Spleen (tissue), 11 donors: ENCODE data around the gene MEIG1. TPM values are rescaled to one million over a fixed set of nuclear protein-coding genes. Genes with fewer than 3 reads are reported as not detected.
"Not testable (repeated sequence)": the region's sequence is repeated elsewhere in the genome, so short reads cannot be mapped to it uniquely, and the experiment has no call there.

Source experiments
- DNase-seq: peaks from one replicate; pipeline ENCODE4 v3.0.0-alpha.2; 2020
- H3K27ac ChIP-seq, 8 donors: fragments of 200-600 bp; sonication (generic) in 7 of 8; 1 replicate in 4 of 8; 2 replicates in 4 of 8; pipeline versions ENCODE4 v1.5.0 to v1.8.0; 2016 to 2021; ENCODE audit warnings: inconsistent platforms in 4 of 8, mild to moderate bottlenecking in 4 of 8, moderate library complexity in 1 of 8
- H3K27me3 ChIP-seq, 7 donors: fragments of 200-600 bp; sonication (generic) in 6 of 7; replicated peaks in 1 of 7; 1 replicate in 4 of 7; 2 replicates in 3 of 7; pipeline versions ENCODE4 v1.5.0 to v1.8.0; 2016 to 2021; ENCODE audit warnings: inconsistent platforms in 3 of 7, mild to moderate bottlenecking in 1 of 7
- H3K36me3 ChIP-seq, 6 donors: fragments of 200-600 bp; sonication (generic) in 5 of 6; 1 replicate in 4 of 6; 2 replicates in 2 of 6; pipeline versions ENCODE4 v1.5.0 to v1.8.0; 2016 to 2021; ENCODE audit warnings: inconsistent platforms in 2 of 6
- H3K4me1 ChIP-seq, 6 donors: fragments of 200-600 bp; sonication (generic) in 5 of 6; 1 replicate in 3 of 6; 2 replicates in 3 of 6; pipeline versions ENCODE4 v1.5.0 to v1.8.0; 2016 to 2021; ENCODE audit warnings: inconsistent platforms in 3 of 6
- H3K4me3 ChIP-seq, 8 donors: fragments of 200-600 bp; sonication (generic) in 7 of 8; 1 replicate in 4 of 8; 2 replicates in 4 of 8; pipeline versions ENCODE4 v1.5.0 to v1.8.0; 2016 to 2021; ENCODE audit warnings: inconsistent platforms in 4 of 8, mild to moderate bottlenecking in 4 of 8, moderate library complexity in 2 of 8
- H3K9me3 ChIP-seq, 8 donors: fragments of 200-600 bp; sonication (generic) in 7 of 8; 1 replicate in 4 of 8; 2 replicates in 4 of 8; pipeline versions ENCODE4 v1.5.0 to v1.8.0; 2016 to 2021; ENCODE audit warnings: inconsistent platforms in 4 of 8
- POLR2A ChIP-seq, 3 donors: fragments of 450-650 bp; IDR thresholded peaks; one replicate each; pipeline ENCODE4 v1.5.1; 2017; ENCODE audit warnings: antibody characterized with exemption in 3 of 3, mild to moderate bottlenecking in 1 of 3
- POLR2AphosphoS5 ChIP-seq, 3 donors: sonication (generic); formaldehyde crosslinking; IDR thresholded peaks; one replicate each; pipeline ENCODE4 v1.5.1; 2017; ENCODE audit warnings: antibody characterized with exemption in 3 of 3
- WGBS, 5 donors: extraction: QIAGEN DNeasy Blood & Tissue Kit in 3 of 5; methylation state at CpG; one replicate each; pipeline versions ENCODE4 v1.1.5 to v1.1.7; 2013 to 2018; 5-methylcytosine and 5-hydroxymethylcytosine counted together
- intact Hi-C: fragments of 100-400 bp; cut with DNase I; formaldehyde crosslinking; loops from one replicate; pipeline ENCODE4 v1.15.0; 2023; ENCODE audit warnings: low total_unique reads
- polyA plus RNA-seq, 3 donors: library from polyadenylated mRNA; stranded (reverse); fragments of 200-250 nt; gene quantifications; one replicate each; pipeline ENCODE4 v1.2.1, GENCODE V29; 2013
- total RNA-seq, 7 donors: library from RNA; depleted of rRNA in 3 of 7; stranded (reverse); fragments of >200 nt in 3 of 7; fragmentation: NEBNext Ultra II Directional in 4 of 7; extraction: Animal tissue kit (Norgen Biotek cat#: 25700) in 4 of 7; gene quantifications; one replicate each; pipeline versions ENCODE4 v1.1.0 to v1.2.1, GENCODE V29; 2016 to 2021
- TF ChIP-seq, protein P1 (sequence below), 11 experiments: fragments of 200-600 bp in 7 of 11; fragments of 450-650 bp in 4 of 11; sonication (generic) in 4 of 11; IDR thresholded peaks in 8 of 11; conservative IDR thresholded peaks in 3 of 11; 1 replicate in 7 of 11; 2 replicates in 4 of 11; pipeline versions ENCODE4 v1.4.0 to v1.8.0; 2016 to 2021; ENCODE audit warnings: antibody characterized with exemption in 11 of 11, inconsistent platforms in 4 of 11, mild to moderate bottlenecking in 1 of 11
- donor health status: healthy with polysubstance abuse.
- donor health status: DM: no; HTN: no; CAD: no; lungs with moderate emphysema.
- donor health status: DM: no; HTN: no; CAD: no.
- donor health status: Bipolar disorder and iron deficiency.
- donor health status: healthy.
- donor health status: DM: no; HTN: no; CAD: no.
- donor health status: DM: yes; HTN: yes; CAD: no.

The MEIG1 gene
- total and polyA plus RNA-seq, 10 donors: 0.54 to 0.64 (median 0.57) TPM; not detected in 7

DNA sequence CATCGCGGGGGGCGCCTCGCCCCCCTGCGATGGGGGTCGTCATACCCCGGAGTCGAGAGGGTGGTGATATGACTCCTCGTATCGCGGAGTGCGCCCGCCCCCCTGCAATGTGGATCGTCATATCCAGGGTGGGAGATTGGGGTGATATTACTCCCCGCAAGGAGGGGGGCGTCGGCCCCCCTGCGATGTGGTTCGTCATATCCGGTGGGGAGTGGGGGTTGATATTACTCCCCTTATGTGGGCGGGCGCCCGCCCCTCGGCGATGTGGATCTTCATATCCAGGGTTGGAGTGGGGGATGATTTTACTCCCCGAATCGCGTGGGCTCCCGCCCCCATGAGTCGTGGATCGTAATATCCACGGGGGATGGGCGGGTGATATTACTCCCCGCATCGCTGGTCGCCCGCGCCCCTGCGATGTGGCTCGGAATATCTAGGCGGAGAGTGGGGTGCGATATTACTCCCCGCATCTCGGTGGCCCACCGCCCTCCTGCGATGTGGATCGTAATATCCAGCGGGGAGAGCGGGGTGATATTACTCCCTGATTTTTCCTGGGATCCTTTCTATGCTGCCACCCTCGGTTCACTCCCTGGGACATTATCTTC lies 36.9 kb downstream of the MEIG1 start:
- intact Hi-C loops: no loop called here
- WGBS, 5 donors: 66 to 94% (median 88%) methylated on average over 43 to 50 of the region's 50 CpGs
- H3K4me1 ChIP-seq: no peaks in the 10 kb centered on the region

DNA sequence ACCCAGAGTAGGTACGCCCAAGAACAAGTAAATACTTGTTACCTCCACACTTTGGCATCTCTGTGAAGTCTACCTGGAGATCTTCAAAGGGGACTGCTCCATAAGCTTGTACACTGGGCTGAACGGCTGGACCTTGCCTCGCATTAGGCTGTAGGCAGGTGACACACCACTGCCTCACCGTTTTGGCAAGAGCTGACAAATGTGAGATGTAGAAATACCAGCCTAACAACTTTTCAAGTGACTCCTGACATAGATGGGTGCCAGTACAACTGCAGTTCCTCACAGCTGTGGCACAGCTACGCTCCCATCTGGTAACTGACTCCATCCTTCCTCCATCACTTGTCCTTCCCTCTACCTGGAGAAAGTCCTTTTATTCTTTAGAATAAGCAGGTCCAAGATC lies 54.3 kb downstream of the MEIG1 start:
- DNase-seq, H3K27me3 ChIP-seq, intact Hi-C loops, H3K4me1 ChIP-seq, H3K4me3 ChIP-seq, H3K36me3 ChIP-seq, H3K9me3 ChIP-seq, H3K27ac ChIP-seq: not testable (repeated sequence)
- 75 to 79% (median 76%) methylated on average over 5 of the region's 5 CpGs for WGBS, 5 donors

More for the DNA sequence above, 36.9 kb downstream of the MEIG1 start:
- Histone ChIP-seq H3K36me3 (no peaks in the 10 kb centered on the region), H3K27me3 (peaks cover 0 to 8% (median 0%) of the 10 kb centered on the region in 7 donors), H3K27ac (no peak overlapping the region), H3K4me3 (no peak overlapping the region), H3K9me3 (peaks cover 0 to 5% (median 0%) of the 10 kb centered on the region in 8 donors)
- DNase-seq: no peak
- TF ChIP-seq POLR2A (IDR thresholded peaks at IDR 0.05) (no peak), POLR2AphosphoS5 (IDR thresholded peaks at IDR 0.05) (no peak)
- TF ChIP-seq, protein P1, sequence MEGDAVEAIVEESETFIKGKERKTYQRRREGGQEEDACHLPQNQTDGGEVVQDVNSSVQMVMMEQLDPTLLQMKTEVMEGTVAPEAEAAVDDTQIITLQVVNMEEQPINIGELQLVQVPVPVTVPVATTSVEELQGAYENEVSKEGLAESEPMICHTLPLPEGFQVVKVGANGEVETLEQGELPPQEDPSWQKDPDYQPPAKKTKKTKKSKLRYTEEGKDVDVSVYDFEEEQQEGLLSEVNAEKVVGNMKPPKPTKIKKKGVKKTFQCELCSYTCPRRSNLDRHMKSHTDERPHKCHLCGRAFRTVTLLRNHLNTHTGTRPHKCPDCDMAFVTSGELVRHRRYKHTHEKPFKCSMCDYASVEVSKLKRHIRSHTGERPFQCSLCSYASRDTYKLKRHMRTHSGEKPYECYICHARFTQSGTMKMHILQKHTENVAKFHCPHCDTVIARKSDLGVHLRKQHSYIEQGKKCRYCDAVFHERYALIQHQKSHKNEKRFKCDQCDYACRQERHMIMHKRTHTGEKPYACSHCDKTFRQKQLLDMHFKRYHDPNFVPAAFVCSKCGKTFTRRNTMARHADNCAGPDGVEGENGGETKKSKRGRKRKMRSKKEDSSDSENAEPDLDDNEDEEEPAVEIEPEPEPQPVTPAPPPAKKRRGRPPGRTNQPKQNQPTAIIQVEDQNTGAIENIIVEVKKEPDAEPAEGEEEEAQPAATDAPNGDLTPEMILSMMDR (IDR thresholded peaks at IDR 0.05 in 8 of 11, conservative IDR thresholded peaks at IDR 0.05 in 3 of 11): no peak

DNA sequence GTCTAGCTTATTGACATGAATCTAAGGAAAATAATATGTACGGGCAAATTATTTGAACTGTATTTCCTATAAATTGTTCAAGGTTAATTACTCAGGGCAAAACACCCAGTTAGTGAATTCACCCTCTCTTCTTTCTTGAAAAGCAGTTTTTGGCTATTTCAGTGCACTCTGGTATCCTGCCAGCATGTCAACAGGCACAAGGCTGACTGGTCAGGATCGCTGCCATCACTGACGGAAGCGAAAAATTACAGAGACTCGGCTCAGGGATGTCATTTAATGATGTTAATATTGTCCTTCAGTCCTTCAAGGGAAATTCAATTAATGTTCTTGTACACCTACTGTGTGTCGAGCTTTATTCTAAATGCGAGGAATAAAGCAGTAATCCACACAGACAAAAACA lies 56.3 kb downstream of the MEIG1 start:
- H3K27me3 ChIP-seq: no peaks in the 10 kb centered on the region
- no peak overlapping the region for H3K27ac ChIP-seq
- TF ChIP-seq POLR2AphosphoS5 (IDR thresholded peaks at IDR 0.05) (no peak), POLR2A (IDR thresholded peaks at IDR 0.05) (no peak)
- TF ChIP-seq, protein P1 (IDR thresholded peaks at IDR 0.05 in 8 of 11, conservative IDR thresholded peaks at IDR 0.05 in 3 of 11): no peak
- H3K4me3 ChIP-seq: no peak overlapping the region
- no peaks in the 10 kb centered on the region for H3K36me3 ChIP-seq
- intact Hi-C loops: no loop called here
- WGBS, 5 donors: 81 to 88% (median 87%) methylated on average over 7 of the region's 7 CpGs
- DNase-seq: no peak
- H3K9me3 ChIP-seq: no peaks in the 10 kb centered on the region
- H3K4me1 ChIP-seq: no peaks in the 10 kb centered on the region

DNA sequence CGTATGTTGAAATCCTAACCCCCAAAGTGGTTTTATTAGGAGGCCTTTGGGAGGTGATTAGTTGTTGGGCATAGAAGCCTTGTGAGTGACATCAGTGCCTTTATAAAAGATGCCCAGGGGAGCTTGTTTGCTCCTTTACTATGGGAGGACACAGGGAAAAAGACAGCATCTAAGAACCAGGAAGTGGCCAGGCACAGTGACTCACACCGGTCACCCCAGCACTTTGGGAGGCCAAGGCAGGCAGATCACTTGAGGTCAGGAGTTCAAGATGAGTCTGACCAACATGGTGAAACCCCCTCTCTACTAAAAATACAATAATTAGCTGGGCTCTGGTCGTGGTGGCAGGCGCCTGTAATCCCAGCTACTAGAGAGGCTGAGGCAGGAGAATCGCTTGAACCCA lies 61.8 kb downstream of the MEIG1 start:
- H3K4me3 ChIP-seq, H3K4me1 ChIP-seq, intact Hi-C loops, H3K36me3 ChIP-seq, H3K27ac ChIP-seq, H3K9me3 ChIP-seq, DNase-seq, H3K27me3 ChIP-seq: not testable (repeated sequence)
- 65 to 83% (median 73%) methylated on average over 3 to 4 of the region's 5 CpGs for WGBS, 5 donors

Other genes with a start within 250 kb of the MEIG1 start
- 100 to 1,000 TPM in 2 of 7 donors, 10 to 100 TPM in 5; 58.7 to 115 (median 81.2) TPM for gene FAM107B, start 184.5 kb upstream of the MEIG1 start, total RNA-seq
- gene FAM107B, start 184.5 kb upstream of the MEIG1 start, polyA plus RNA-seq: 10 to 100 TPM; 40.1 to 53.0 (median 46.9) TPM
- gene CDNF, start 121.4 kb upstream of the MEIG1 start, total RNA-seq: 1 to 10 TPM in 5 of 7 donors, under 1 TPM in 1, not detected in 1; 0.91 to 2.5 (median 1.6) TPM
- gene CDNF, start 121.4 kb upstream of the MEIG1 start, polyA plus RNA-seq: 1 to 10 TPM in 2 of 3 donors, under 1 TPM in 1; 0.67 to 2.0 (median 1.5) TPM
- gene HSPA14, start 121.1 kb upstream of the MEIG1 start, total RNA-seq: 10 to 100 TPM; 11.6 to 24.1 (median 13.4) TPM
- 10 to 100 TPM; 13.5 to 14.0 (median 14.0) TPM for gene HSPA14, start 121.1 kb upstream of the MEIG1 start, polyA plus RNA-seq
- 10 to 100 TPM in 6 of 7 donors, 1 to 10 TPM in 1; 10.0 to 18.4 (median 12.8) TPM for gene MSANTD7, start 121.1 kb upstream of the MEIG1 start, total RNA-seq
- 1 to 10 TPM; 2.4 to 3.5 (median 2.9) TPM for gene MSANTD7, start 121.1 kb upstream of the MEIG1 start, polyA plus RNA-seq
- gene SUV39H2, start 80.5 kb upstream of the MEIG1 start, total RNA-seq: 1 to 10 TPM; 4.0 to 8.4 (median 5.1) TPM
- gene SUV39H2, start 80.5 kb upstream of the MEIG1 start, polyA plus RNA-seq: 1 to 10 TPM; 1.2 to 3.1 (median 2.7) TPM
- 10 to 100 TPM; 23.0 to 35.6 (median 27.3) TPM for gene DCLRE1C, start 5.3 kb upstream of the MEIG1 start, total RNA-seq
- gene DCLRE1C, start 5.3 kb upstream of the MEIG1 start, polyA plus RNA-seq: 1 to 10 TPM; 6.8 to 9.2 (median 9.2) TPM
- gene OLAH, start 84.6 kb downstream of the MEIG1 start, total RNA-seq: 10 to 100 TPM in 3 of 7 donors, 1 to 10 TPM in 3, not detected in 1; 2.6 to 17.5 (median 6.8) TPM
- 1 to 10 TPM in 2 of 3 donors, under 1 TPM in 1; 0.80 to 4.0 (median 1.2) TPM for gene OLAH, start 84.6 kb downstream of the MEIG1 start, polyA plus RNA-seq
- under 1 TPM in 1 of 7 donors, not detected in 6; 0.77 TPM for gene ACBD7, start 129.4 kb downstream of the MEIG1 start, total RNA-seq
- gene ACBD7, start 129.4 kb downstream of the MEIG1 start, polyA plus RNA-seq: under 1 TPM in 2 of 3 donors, not detected in 1; 0.09 to 0.10 TPM
- 10 to 100 TPM; 12.5 to 19.7 (median 15.6) TPM for gene RPP38, start 138.0 kb downstream of the MEIG1 start, total RNA-seq
- gene RPP38, start 138.0 kb downstream of the MEIG1 start, polyA plus RNA-seq: 10 to 100 TPM; 22.3 to 24.9 (median 24.2) TPM
- 10 to 100 TPM; 11.3 to 19.2 (median 14.6) TPM for gene NMT2, start 209.3 kb downstream of the MEIG1 start, total RNA-seq
- 10 to 100 TPM in 1 of 3 donors, 1 to 10 TPM in 2; 4.3 to 10.2 (median 6.0) TPM for gene NMT2, start 209.3 kb downstream of the MEIG1 start, polyA plus RNA-seq